HG03280 (cell line): ENCODE results near the gene ERGIC3.
"Not testable (repeated sequence)": the region's sequence is repeated elsewhere in the genome, so short reads cannot be mapped to it uniquely, and the experiment has no call there.

Experiments used
- ATAC-seq: cut with Tn5 transposase; IDR thresholded peaks from one replicate; pipeline ENCODE4 v1.9.1; 2021; ENCODE audit warnings: mild to moderate bottlenecking, moderate library complexity; ENCODE audit not compliant: unreplicated experiment

The ERGIC3 gene

GRCh38 chr20:35517767-35518166, 24.1 kb upstream of the ERGIC3 start:
- ATAC-seq, result not testable (repeated sequence)

GRCh38 chr20:35518955-35519354, 22.9 kb upstream of the ERGIC3 start:
- ATAC-seq, result no peak

- ATAC-seq, result no peak
Observed at GRCh38 chr20:35523298-35523888, 18.5 kb upstream of the ERGIC3 start.

- no peak for ATAC-seq
Observed at GRCh38 chr20:35525639-35526038, 16.2 kb upstream of the ERGIC3 start.

GRCh38 chr20:35527122-35527769, 14.6 kb upstream of the ERGIC3 start:
- ATAC-seq, result no peak

GRCh38 chr20:35529552-35529951, 12.3 kb upstream of the ERGIC3 start, which contains the start of gene C20orf173:
TSS of gene C20orf173 (minus strand) at chr20:35529652. CDS start at chr20:35529373, 279 bp downstream.
- ATAC-seq, result no peak

GRCh38 chr20:35539756-35540212, 2.1 kb upstream of the ERGIC3 start:
- no peak for ATAC-seq

GRCh38 chr20:35541118-35541782, 628 bp upstream of the ERGIC3 start:
- ATAC-seq, result no peak

- ATAC-seq, result no peak
Observed at GRCh38 chr20:35542990-35543389, 1.1 kb downstream of the ERGIC3 start.

GRCh38 chr20:35544436-35544835, 2.6 kb downstream of the ERGIC3 start:
- no peak for ATAC-seq

- ATAC-seq, result not testable (repeated sequence)
Observed at GRCh38 chr20:35544941-35545340, 3.1 kb downstream of the ERGIC3 start.

GRCh38 chr20:35546127-35546526, 4.2 kb downstream of the ERGIC3 start:
- ATAC-seq, result no peak

GRCh38 chr20:35547329-35547728, 5.5 kb downstream of the ERGIC3 start:
- no peak for ATAC-seq

- no peak for ATAC-seq
Observed at GRCh38 chr20:35551503-35551902, 9.6 kb downstream of the ERGIC3 start.

GRCh38 chr20:35552914-35553313, 11.0 kb downstream of the ERGIC3 start:
- no peak for ATAC-seq

GRCh38 chr20:35555461-35555860, 13.6 kb downstream of the ERGIC3 start:
- not testable (repeated sequence) for ATAC-seq

GRCh38 chr20:35555951-35556645, 14.2 kb downstream of the ERGIC3 start:
- no peak for ATAC-seq

GRCh38 chr20:35556871-35557270, 15.0 kb downstream of the ERGIC3 start:
- no peak for ATAC-seq

GRCh38 chr20:35558451-35558850, 16.6 kb downstream of the ERGIC3 start:
- ATAC-seq, result no peak

GRCh38 chr20:35559042-35559693, 17.3 kb downstream of the ERGIC3 start:
- no peak for ATAC-seq

GRCh38 chr20:35560105-35560511, 18.2 kb downstream of the ERGIC3 start:
- ATAC-seq, result no peak
